Thyroid gland (tissue), 4 donors: Measurements from ENCODE around the gene PTPRR. TPM values are rescaled to one million over a fixed set of nuclear protein-coding genes. Genes with fewer than 3 reads are reported as not detected.

Source experiments
- DNase-seq, 2 donors: peaks; one replicate each; pipeline ENCODE4 v3.0.0-alpha.2; 2019
- H3K27ac ChIP-seq, 3 donors: fragments of 200-600 bp; sonication (generic); 1 replicate in 2 of 3; 2 replicates in 1 of 3; pipeline ENCODE4 v1.5.1; 2016 to 2019; ENCODE audit warnings: mild to moderate bottlenecking in 1 of 3, moderate library complexity in 1 of 3
- H3K27me3 ChIP-seq: fragments of 200-600 bp; sonication (generic); one replicate; pipeline ENCODE4 v1.5.1; 2019
- H3K36me3 ChIP-seq, 2 donors: fragments of 200-600 bp; sonication (generic); one replicate each; pipeline ENCODE4 v1.5.1; 2016 to 2019
- H3K4me1 ChIP-seq, 2 donors: fragments of 200-600 bp; sonication (generic); one replicate each; pipeline ENCODE4 v1.5.1; 2017 to 2019
- H3K4me3 ChIP-seq, 3 donors: fragments of 200-600 bp; sonication (generic); replicated peaks in 1 of 3; 1 replicate in 2 of 3; 2 replicates in 1 of 3; pipeline ENCODE4 v1.5.1; 2016; ENCODE audit warnings: mild to moderate bottlenecking in 1 of 3
- H3K9me3 ChIP-seq: fragments of 200-600 bp; sonication (generic); one replicate; pipeline ENCODE4 v1.5.1; 2017
- POLR2A ChIP-seq, 2 donors: fragments of 450-650 bp; IDR thresholded peaks; one replicate each; pipeline ENCODE4 v1.6.1; 2017; ENCODE audit warnings: antibody characterized with exemption in 2 of 2, mild to moderate bottlenecking in 2 of 2, moderate library complexity in 1 of 2
- WGBS, 2 donors: methylation state at CpG; one replicate each; pipeline ENCODE4 v1.1.5; 2017; 5-methylcytosine and 5-hydroxymethylcytosine counted together
- intact Hi-C: fragments of 100-400 bp; cut with DNase I; formaldehyde crosslinking; loops from one replicate; pipeline ENCODE4 v1.15.1; 2023
- total RNA-seq, 4 donors: library from RNA; depleted of rRNA; stranded (reverse); fragments of >200 nt; gene quantifications; one replicate each; pipeline ENCODE4 v1.2.3, GENCODE V29; 2016
- TF ChIP-seq, protein P1 (sequence below), 6 experiments: fragments of 200-600 bp in 3 of 6; fragments of 450-650 bp in 3 of 6; sonication (generic) in 3 of 6; IDR thresholded peaks; one replicate each; pipeline ENCODE4 v1.5.1; 2016 to 2019; ENCODE audit warnings: antibody characterized with exemption in 6 of 6, mild to moderate bottlenecking in 2 of 6, inconsistent platforms in 1 of 6, moderate library complexity in 1 of 6

Gene PTPRR
- total RNA-seq, 4 donors from 2014 or later: 0.39 to 0.94 (median 0.67) TPM; not detected in 1

DNA sequence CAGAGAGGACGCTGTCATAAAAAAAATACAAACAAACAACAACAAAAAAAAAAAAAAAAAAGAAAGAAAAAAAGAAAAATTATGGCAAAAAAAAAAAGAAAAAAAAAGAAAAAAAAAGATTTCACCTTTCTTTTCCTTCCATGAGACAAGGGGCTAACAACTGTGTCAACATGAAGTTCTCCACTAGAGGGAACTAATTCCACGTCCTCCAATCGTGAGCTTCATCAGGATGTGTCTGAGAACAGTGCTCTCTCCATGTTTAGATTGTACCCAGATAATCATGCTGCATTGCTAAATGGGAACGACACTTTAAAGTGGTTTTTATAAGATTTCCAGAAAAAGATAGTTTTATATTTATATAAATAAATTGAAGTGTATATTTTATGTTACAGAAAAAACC lies 187.2 kb downstream of the PTPRR start:
- WGBS, 2 donors: 3 to 6% methylated on average over 4 of the region's 4 CpGs
- Histone ChIP-seq H3K36me3 (no peaks in the 10 kb centered on the region), H3K27me3 (no peaks in the 10 kb centered on the region), H3K27ac (no peak overlapping the region), H3K4me3 (no peak overlapping the region), H3K4me1 (no peaks in the 10 kb centered on the region), H3K9me3 (no peaks in the 10 kb centered on the region)
- TF ChIP-seq, protein P1, sequence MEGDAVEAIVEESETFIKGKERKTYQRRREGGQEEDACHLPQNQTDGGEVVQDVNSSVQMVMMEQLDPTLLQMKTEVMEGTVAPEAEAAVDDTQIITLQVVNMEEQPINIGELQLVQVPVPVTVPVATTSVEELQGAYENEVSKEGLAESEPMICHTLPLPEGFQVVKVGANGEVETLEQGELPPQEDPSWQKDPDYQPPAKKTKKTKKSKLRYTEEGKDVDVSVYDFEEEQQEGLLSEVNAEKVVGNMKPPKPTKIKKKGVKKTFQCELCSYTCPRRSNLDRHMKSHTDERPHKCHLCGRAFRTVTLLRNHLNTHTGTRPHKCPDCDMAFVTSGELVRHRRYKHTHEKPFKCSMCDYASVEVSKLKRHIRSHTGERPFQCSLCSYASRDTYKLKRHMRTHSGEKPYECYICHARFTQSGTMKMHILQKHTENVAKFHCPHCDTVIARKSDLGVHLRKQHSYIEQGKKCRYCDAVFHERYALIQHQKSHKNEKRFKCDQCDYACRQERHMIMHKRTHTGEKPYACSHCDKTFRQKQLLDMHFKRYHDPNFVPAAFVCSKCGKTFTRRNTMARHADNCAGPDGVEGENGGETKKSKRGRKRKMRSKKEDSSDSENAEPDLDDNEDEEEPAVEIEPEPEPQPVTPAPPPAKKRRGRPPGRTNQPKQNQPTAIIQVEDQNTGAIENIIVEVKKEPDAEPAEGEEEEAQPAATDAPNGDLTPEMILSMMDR (IDR thresholded peaks at IDR 0.05): peak in 4 of 6 experiments; percentile 34 to 69 (median 63)
- TF ChIP-seq POLR2A (IDR thresholded peaks at IDR 0.05): no peak
- no peak for DNase-seq
- intact Hi-C loops: loop anchor here (10.0 kb wide), 1 partner anchor 839 kb away; no protein-coding TSS in a partner anchor

DNA sequence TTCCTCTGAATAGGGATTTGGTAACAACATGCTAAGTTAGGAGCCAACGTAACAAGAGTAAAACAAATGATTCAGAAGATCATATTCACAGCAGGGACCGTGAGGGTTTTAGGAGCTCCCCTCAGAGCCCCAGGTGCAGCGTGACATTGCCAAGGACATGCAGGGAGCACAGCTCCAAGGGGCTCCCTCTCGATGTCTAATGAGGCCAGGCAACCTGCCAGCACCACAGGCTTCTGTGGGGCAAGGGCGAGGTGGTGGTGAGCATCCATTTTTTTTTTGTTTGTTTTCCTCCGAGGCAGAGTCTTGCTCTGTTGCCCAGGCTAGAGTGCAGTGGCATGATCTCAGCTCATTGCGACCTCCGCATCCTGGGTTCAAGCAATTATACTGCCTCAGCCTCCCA lies 188.3 kb downstream of the PTPRR start:
- Histone ChIP-seq H3K27me3 (no peaks in the 10 kb centered on the region), H3K4me3 (no peak overlapping the region), H3K36me3 (no peaks in the 10 kb centered on the region), H3K9me3 (no peaks in the 10 kb centered on the region), H3K27ac (no peak overlapping the region), H3K4me1 (no peaks in the 10 kb centered on the region)
- intact Hi-C loops: loop anchor here (10.0 kb wide), 1 partner anchor 837 kb away; no protein-coding TSS in a partner anchor
- no peak for DNase-seq
- 60 to 69% methylated on average over 8 of the region's 8 CpGs for WGBS, 2 donors
- no peak for TF ChIP-seq POLR2A (IDR thresholded peaks at IDR 0.05)
- TF ChIP-seq, protein P1 (IDR thresholded peaks at IDR 0.05): no peak

DNA sequence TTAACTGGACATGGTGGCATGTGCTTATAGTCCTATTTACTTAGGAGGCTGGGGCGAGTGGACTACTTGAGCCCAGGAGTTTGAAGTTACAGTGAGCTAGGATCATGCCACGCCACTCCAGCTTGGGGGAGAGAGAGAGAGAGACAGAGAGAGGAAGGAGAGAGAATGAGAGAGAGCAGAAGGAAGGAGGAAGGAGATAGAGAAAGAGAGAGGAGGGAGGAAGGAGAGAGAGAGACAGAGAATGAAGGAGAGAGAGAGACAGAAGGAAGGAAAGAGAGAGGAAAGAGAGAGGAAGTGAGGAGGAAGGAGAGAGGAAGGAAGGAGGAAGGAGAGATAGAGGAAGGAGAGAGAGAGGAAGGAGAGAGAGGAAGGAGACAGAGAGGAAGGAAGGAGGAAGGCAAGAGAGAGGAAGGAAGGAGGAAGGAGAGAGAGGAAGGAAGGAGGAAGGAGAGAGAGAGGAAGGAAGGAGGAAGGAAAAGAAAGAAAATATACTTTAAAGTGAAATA lies 189.8 kb downstream of the PTPRR start:
- H3K27me3 ChIP-seq: no peaks in the 10 kb centered on the region
- no peaks in the 10 kb centered on the region for H3K9me3 ChIP-seq
- WGBS, 2 donors: 58 to 72% methylated on average over 2 of the region's 2 CpGs
- DNase-seq: no peak
- H3K4me3 ChIP-seq: no peak overlapping the region
- no peaks in the 10 kb centered on the region for H3K4me1 ChIP-seq
- TF ChIP-seq POLR2A (IDR thresholded peaks at IDR 0.05): no peak
- TF ChIP-seq, protein P1 (IDR thresholded peaks at IDR 0.05): no peak
- H3K36me3 ChIP-seq: no peaks in the 10 kb centered on the region
- intact Hi-C loops: loop anchor here (10.0 kb wide), 1 partner anchor 836 kb away; no protein-coding TSS in a partner anchor
- H3K27ac ChIP-seq: no peak overlapping the region

- Histone ChIP-seq H3K27ac (no peak overlapping the region), H3K9me3 (no peaks in the 10 kb centered on the region), H3K4me1 (no peaks in the 10 kb centered on the region), H3K4me3 (no peak overlapping the region), H3K27me3 (no peaks in the 10 kb centered on the region), H3K36me3 (no peaks in the 10 kb centered on the region)
- intact Hi-C loops: loop anchor here (5.0 kb wide), 1 partner anchor 137 kb away; no protein-coding TSS in a partner anchor
- WGBS, 2 donors: 82 to 97% methylated on average over 2 of the region's 2 CpGs
- TF ChIP-seq POLR2A (IDR thresholded peaks at IDR 0.05): no peak
- TF ChIP-seq, protein P1 (IDR thresholded peaks at IDR 0.05): no peak
- DNase-seq: no peak
Observed at GRCh38 chr12:70724444-70724843, 196.1 kb downstream of the PTPRR start.

- Histone ChIP-seq H3K9me3 (no peaks in the 10 kb centered on the region), H3K27me3 (no peaks in the 10 kb centered on the region), H3K4me3 (no peak overlapping the region), H3K27ac (peak overlapping the region; percentile 5 to 34 (median 27)), H3K4me1 (no peaks in the 10 kb centered on the region), H3K36me3 (no peaks in the 10 kb centered on the region)
- 77 to 78% methylated on average over 6 of the region's 6 CpGs for WGBS, 2 donors
- intact Hi-C loops: loop anchor here (5.0 kb wide), 1 partner anchor 135 kb away; no protein-coding TSS in a partner anchor
- no peak for TF ChIP-seq POLR2A (IDR thresholded peaks at IDR 0.05)
- TF ChIP-seq, protein P1 (IDR thresholded peaks at IDR 0.05): no peak
- DNase-seq: no peak
Observed at GRCh38 chr12:70722584-70723343, 197.8 kb downstream of the PTPRR start.
